HG02973 (cell line): ENCODE data around the gene GALE.
"Not testable (repeated sequence)": the region's sequence is repeated elsewhere in the genome, so short reads cannot be mapped to it uniquely, and the experiment has no call there.

Experiments used
- ATAC-seq: cut with Tn5 transposase; IDR thresholded peaks from one replicate; pipeline ENCODE4 v1.9.1; 2021; ENCODE audit warnings: moderate library complexity; ENCODE audit not compliant: unreplicated experiment

Gene GALE

DNA sequence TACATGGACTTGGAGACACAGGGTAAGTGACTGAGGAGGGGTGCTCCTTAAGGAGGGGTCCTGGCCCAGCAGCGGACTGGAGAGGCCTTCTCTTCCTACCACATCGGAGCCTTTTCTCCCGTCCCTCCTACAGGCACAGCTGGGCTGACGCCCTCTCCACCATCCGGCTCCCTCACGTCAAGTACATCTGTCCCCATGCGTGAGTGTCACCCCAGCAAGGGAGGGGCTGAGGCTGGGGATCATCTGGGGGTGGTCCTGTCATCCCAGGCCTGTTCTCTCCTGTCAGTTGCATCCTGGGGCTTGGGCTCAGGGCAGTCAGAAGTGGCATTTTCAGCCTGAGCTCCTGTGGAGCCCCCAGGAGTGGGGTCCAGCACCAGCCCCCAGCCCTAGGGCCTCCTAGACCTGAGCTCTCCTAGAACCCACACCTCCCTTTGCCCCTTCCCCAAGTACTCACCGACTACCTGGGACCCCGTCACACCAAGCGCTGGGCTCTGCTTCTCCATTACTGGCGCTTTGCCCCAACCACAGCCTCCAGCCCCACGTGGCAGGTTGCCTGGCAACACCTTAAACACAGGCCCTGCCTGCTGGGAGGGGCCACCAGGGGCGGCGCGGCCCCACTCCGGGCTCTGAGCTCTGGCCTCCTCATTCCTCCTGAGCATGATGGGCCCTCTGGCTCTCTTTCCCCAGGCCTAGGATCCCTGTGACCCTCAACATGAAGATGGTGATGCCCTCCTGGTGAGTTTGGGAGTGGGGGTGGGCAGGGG, 7.4 kb downstream of the GALE start:
- ATAC-seq, result no peak

- ATAC-seq, result no peak
Observed at GRCh38 chr1:23792151-23792945, 8.2 kb downstream of the GALE start.

DNA sequence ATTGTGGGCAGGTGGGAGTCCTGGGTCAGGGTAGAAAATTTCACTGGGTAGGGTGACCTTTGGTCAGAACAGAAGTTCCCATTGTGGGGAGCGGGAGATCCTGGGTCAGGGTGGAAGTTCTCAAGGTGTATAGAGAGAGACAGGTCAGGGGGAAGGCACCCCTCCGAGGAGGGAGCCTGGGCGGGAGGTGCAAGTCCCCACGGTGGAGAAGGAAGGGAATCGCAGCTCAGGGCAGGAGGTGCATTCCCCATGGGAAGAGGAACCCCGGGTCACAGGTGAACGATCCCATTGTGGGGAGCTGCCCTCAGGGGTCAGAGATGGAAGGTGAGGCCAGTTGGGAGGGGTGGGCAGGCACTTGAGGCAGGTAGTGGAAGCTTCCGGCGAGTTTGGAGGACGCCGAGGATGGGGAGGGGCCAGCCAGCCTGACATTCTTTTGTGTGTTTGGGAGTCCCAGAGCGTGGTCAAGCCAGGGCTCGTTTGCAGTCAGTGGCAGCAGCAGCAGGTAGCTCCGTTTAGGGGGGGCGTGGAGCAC, 9.0 kb downstream of the GALE start:
- no peak for ATAC-seq

GRCh38 chr1:23790696-23791515, 9.6 kb downstream of the GALE start, which contains the start of gene LYPLA2:
LYPLA2 (plus strand) TSS chr1:23791145; CDS start chr1:23792683, 1,538 bp downstream.
- peak; percentile 65 for ATAC-seq

GRCh38 chr1:23788695-23789094, 11.9 kb downstream of the GALE start:
- no peak for ATAC-seq

DNA sequence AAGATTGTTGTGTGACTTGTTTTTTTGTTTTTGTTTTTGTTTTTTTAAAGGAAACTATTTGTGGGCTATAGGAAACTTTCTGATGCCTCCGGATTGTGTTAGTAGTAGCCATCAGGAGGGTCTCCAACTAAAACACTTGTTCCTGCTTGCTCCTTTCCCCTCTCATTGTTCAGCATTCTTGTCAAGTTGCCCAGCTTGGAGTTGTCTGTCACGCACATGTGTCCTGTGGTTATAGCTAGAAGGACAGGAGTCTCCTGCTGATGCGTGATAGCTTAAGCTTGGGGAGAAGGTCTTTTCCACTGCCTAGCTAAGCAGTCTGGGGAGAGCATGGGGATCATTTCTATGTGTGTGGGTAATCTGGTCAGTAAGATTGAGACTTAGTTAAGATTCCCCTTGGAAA, 12.9 kb downstream of the GALE start:
- no peak for ATAC-seq

- no peak for ATAC-seq
Observed at GRCh38 chr1:23784846-23785245, 15.7 kb downstream of the GALE start.

DNA sequence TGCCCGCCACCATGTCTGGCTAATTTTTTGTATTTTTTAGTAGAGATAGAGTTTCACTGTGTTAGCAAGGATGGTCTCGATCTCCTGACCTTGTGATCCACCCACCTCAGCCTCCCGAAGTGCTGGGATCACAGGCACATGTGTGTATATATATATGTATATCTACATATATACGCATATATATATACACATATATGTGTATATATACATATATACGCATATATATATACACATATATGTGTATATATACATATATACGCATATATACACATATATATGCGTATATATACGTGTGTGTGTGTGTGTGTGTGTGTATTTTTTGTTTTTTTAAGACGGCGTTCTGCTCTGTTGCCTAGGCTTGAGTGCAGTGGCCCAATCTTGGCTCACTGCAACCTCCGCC, 17.4 kb downstream of the GALE start:
- ATAC-seq, result not testable (repeated sequence)

DNA sequence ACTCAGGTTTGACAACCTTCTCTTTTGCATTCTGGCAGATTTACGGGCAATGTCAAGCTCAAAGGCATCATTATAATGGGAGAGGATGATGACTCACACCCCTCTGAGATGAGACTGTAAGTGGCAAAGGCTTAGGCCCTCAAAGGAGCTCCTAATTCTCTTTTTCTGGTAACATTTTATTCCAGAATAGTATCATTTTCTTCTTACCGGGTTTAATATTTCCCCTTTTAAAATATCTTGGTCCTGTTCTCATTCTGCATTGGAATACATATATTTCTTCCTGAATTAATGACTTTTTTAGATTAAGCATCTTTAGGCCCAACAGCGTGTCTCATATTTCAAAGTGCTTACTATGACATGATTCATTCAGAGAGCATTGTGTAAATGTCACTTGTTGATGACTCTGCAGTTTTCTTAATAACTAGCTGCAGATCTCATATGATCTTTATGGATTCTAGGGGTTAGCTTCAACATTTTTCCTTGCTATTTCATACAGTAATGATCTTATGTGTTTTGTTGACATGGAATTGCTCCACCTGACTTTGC, 20.7 kb downstream of the GALE start:
- no peak for ATAC-seq

DNA sequence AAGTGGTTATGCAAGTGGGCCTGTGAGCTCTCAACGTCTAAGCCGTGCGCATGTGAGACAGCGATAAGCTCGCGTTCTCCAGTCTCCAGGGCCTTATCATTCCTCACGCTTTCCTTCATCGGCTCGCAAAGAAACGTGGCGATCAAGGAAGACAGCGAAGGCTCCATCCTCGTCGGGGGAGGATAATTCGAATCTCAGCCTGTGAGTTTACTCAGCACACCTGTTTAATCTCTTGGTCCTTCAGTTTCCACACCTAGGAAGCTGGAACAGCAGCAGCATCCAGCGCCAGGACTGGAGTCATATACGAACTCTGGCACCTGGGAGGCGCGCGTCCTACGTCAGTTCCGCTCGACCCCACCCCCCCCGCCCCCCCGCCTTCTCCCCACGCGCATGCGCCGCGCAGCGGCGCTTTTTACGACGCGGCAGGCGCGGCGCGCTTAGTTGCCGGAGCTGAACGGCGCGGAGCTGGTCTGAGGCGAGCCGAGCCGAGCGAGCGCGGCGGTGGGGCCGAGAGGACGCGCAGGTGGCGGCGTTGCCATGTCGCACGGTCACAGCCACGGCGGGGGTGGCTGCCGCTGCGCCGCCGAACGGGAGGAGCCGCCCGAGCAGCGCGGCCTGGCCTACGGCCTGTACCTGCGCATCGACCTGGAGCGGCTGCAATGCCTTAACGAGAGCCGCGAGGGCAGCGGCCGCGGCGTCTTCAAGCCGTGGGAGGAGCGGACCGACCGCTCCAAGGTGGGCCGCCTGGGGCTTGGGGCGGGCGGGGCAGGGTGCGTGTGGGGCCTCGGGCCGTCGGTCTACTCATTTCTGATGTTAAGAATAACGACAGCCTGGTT, 22.4 kb downstream of the GALE start, which contains the start of gene PITHD1:
Gene PITHD1 (plus strand): TSS at position 440 of the 836 bp plus-strand sequence. CDS start 98 bp downstream, at position 538.
- ATAC-seq, result peak; percentile 76

DNA sequence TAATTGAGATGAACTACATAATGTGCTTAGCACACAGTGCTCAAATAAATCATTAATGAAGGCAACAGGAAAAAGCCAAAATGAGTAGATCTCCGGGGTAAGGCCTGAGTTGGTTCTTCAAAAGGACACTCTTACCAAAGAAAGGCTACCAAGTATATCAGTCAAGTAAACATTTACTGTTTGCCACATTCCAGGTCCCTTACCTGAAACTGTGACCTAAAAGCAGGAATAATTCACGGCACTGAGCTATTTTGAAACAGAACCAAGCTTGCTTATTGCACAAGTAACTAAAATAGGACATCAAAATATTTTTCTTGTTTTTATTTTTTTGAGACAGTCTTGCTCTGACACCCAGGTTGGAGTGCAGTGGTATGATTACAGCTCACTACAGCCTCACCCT, 24.3 kb downstream of the GALE start:
- no peak for ATAC-seq

- no peak for ATAC-seq
Observed at GRCh38 chr1:23774174-23774880, 26.2 kb downstream of the GALE start.

- no peak for ATAC-seq
Observed at GRCh38 chr1:23772854-23773242, 27.7 kb downstream of the GALE start.

- ATAC-seq, result no peak
Observed at GRCh38 chr1:23772049-23772853, 28.3 kb downstream of the GALE start.

DNA sequence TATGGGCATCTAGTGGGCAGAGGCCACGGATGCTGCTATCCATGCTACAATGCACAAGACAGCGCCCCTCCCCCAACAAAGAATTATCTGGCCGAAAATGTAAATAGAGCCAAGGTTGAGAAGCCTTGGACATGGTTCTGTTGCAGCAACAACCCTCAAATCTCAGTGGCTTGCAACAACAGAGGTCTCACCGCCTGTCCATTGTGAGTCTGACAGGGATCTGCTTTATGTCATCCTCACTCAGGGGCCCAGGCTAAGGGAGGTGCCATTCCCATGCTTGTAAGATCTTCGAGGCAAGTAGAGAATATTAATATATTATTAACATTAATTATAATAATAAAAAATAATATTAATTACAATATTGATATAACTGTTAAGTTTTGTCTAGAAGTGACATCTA, 31.8 kb downstream of the GALE start:
- no peak for ATAC-seq

GRCh38 chr1:23763041-23763577, 37.4 kb downstream of the GALE start:
- ATAC-seq, result no peak

GRCh38 chr1:23759277-23759676, 41.3 kb downstream of the GALE start:
- no peak for ATAC-seq

GRCh38 chr1:23757812-23758211, 42.7 kb downstream of the GALE start:
- ATAC-seq, result no peak
